LNCaP clone FGC (cell line): ENCODE data around the gene IRF2.

ENCODE experiments used
- DNase-seq: peaks from one replicate; pipeline ENCODE4 v3.0.0-alpha.2; 2011; ENCODE audit warnings: low read depth
- H3K4me3 ChIP-seq: 2 replicates; pipeline ENCODE4 v1.5.1; 2011; ENCODE audit warnings: mild to moderate bottlenecking, low read depth, low read length, control low read depth
- TF ChIP-seq, protein P1 (sequence below): IDR thresholded peaks from 2 replicates; pipeline ENCODE4 v1.5.1; 2012; ENCODE audit warnings: mild to moderate bottlenecking; ENCODE audit not compliant: control insufficient read depth, insufficient read depth; ENCODE audit errors: extremely low read depth

Gene IRF2

DNA sequence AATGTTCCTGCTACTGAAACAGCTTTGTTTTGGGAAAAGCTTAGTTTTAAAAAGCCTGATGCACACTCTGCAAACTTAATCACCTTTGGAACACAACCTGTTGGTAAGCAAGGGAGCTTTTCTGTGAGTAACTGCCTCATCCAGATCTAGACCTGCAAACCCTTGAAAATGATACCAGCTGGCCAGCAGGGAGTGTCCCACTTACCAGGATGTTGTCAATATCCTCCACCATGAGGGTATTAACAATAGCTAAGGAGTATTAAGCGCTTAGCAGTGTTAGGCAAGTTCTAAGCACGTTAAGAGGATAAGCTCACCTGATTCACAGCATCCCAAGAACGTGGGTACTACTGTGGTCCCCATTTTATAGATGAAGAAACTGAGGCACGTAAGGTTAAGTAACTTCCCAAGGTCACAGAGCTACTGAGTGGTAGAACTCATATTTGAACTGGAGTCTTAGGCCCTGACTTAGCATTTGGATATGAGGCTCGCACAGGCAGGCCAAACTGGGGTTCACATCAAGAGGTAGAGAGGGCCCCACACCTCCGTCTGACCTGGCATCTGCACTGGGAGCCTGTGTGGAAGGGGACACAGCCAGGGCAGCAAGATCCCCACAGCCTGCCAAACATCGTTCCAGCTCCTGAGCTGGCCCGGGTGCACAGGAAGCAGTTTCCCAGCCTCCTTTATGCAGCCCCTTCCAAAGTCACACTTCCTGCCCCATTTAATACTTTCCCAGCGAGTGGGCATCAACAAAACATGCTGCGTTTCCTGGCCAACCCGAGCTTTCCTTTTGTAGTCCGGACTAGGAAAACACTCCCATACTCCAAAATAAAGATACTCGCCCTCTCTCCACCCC, 32.7 kb downstream of the IRF2 start:
- H3K4me3 ChIP-seq: no peak overlapping the region
- TF ChIP-seq, protein P1, sequence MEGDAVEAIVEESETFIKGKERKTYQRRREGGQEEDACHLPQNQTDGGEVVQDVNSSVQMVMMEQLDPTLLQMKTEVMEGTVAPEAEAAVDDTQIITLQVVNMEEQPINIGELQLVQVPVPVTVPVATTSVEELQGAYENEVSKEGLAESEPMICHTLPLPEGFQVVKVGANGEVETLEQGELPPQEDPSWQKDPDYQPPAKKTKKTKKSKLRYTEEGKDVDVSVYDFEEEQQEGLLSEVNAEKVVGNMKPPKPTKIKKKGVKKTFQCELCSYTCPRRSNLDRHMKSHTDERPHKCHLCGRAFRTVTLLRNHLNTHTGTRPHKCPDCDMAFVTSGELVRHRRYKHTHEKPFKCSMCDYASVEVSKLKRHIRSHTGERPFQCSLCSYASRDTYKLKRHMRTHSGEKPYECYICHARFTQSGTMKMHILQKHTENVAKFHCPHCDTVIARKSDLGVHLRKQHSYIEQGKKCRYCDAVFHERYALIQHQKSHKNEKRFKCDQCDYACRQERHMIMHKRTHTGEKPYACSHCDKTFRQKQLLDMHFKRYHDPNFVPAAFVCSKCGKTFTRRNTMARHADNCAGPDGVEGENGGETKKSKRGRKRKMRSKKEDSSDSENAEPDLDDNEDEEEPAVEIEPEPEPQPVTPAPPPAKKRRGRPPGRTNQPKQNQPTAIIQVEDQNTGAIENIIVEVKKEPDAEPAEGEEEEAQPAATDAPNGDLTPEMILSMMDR: no peak
- no peak for DNase-seq

DNA sequence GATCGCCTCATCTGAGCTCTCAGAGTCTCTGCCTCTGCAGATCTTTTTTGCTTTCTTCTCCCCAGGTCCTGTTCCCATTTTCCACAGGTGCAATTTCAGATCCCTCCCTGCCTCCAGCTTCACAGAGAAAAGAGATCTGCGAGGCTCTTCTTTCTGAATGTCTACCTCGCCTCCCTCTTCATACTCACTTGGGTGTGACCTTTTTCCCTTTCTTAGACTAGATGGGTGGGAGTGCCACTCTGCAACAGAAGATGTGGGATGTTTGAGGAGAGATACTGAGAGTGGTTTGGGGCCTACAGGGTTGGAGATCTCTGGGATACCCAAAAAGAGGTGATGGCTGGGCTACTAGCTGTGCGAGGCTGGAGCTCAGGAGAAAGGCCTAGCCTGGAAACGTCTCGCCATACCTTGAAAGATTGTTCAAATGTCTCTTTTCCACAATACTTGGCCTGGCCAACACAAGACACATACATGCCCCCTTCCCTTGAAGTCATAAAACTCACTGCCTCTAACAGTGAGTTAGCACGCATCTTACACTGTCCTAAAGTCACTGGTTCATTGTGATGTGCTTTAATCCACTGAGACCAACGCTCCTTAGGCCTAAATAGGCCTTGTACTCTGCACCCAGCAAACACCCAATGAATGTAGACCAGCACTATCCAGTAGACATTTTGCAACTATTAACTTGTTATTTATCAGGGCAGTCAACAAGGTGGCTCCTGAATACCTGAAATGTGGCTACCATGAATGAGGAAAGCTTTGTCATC, 33.6 kb downstream of the IRF2 start:
- no peak overlapping the region for H3K4me3 ChIP-seq
- DNase-seq: no peak
- TF ChIP-seq, protein P1: no peak

DNA sequence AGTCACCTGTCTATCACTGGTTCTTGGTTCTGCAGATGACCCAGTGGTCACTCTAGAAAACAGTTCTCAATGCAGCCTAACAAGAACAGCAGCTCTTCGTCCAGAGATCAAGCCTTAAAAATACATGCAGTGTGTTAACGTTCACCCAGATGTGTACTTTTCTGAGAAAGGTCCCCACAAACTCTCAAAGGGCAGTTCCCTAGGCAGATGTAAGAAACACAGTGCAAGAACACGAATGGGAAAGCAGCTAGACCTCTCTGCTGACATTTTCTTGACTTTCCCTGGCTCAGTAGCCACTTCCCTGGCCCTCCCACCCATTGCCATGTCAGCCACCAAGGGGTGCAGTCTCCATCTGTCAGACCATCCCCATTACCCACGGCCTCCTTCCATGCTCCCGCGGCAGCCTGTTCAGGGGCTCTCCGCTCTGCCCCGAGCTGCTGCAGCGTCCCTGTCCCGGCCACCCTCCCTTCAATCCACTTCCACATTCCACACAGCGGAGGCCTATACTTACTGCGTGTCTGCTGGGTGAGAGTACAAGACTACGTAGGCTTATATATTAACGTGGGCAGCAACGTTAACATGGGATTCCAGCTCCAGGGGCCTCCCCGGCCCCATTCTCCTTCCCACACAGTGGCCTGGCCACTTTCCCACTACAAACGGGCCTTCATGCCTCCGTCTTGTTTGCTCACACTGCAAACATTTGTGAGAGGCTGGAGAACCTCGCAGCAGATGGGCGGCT, 34.3 kb downstream of the IRF2 start:
- DNase-seq: no peak
- H3K4me3 ChIP-seq: no peak overlapping the region
- TF ChIP-seq, protein P1: no peak

DNA sequence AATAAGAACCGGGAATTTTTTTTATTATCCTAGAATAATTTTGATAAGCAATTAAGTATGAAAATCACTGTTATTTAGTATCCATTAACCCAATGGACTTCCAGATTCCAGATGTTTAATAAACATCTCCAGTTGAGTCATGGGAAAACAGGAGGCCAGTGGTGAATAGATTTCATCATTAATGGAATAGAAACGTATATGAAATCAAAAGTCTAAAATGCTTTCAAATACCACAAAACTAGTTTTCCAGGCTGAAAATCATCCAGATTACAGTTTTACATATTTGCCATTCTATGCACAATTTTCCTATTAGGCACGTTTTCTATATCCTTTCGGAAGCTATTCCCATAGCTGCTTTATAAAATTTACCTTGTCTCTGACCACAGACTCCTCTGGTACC, 35.0 kb downstream of the IRF2 start:
- no peak for DNase-seq

DNA sequence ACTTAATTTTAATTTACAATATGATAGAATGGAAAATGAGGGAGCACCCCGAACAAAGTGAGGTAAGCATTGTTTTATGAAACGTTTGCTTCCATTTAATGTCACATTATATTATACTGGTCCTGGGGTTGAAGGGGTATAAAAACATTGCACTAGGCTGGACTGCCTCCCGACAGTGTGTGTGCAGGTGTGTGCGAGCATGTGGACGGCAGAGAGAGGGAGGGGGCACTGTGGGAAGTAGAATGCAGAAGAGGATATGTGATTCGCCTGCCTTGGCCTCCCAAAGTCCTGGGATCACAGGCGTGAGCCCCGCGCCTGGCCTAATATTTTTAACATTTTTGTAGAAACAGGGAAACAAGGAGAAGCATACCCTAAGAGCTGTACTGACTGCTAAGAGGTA, 36.0 kb downstream of the IRF2 start:
- TF ChIP-seq, protein P1: no peak
- no peak overlapping the region for H3K4me3 ChIP-seq
- no peak for DNase-seq

More for the DNA sequence above, 35.0 kb downstream of the IRF2 start:
- no peak overlapping the region for H3K4me3 ChIP-seq
- TF ChIP-seq, protein P1: no peak

DNA sequence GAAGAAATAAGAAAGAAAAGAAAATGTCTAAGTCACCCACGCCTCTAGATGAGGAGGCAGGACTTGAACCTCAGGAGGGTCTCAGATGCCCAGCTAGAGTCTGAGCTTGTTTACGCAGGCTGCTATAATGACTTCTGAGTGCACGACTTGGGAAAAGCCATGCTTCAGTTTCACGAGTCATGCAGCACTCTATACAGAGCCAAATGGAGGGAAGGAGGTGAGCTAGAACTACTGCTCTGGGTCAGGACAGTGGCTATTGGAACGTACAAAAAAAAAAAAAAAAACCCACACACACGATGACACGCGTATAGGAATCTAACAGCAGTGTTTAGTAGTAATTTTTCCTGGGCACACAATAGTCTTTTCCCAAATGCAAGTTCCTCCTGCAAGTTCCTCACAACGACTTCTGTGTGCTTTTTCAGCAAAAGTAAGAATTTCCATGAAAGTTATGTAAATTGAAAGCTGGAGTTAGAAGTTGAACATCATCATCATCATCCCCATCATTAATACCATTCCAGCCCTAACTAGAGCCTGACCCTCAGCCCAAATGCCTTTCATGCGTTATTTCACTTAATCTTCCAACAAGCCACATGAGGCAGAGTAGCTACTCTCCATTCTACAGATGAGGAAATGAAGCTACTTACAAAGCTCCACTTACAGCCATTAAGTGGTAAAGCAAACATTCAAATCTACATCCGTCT, 36.6 kb downstream of the IRF2 start:
- no peak overlapping the region for H3K4me3 ChIP-seq
- TF ChIP-seq, protein P1: no peak
- peak; percentile 25 for DNase-seq
